GM10248 (cell line): ENCODE data around the gene DCANP1.
A peak's percentile ranks its signal among the peaks of the same experiment; 100 is the strongest.

Experiments used
- CTCF ChIA-PET: fragments of 300-600 bp; sonication (Branson Sonifier 250); formaldehyde crosslinking; extraction: SDS; loops from one replicate; lab custom pipeline; 2021; ENCODE audit warnings: antibody characterized with exemption; lab: Yijun Ruan, JAX
- POLR2A ChIA-PET: fragments of 350-650 bp; sonication (Branson Sonifier 250); formaldehyde crosslinking; extraction: SDS; loops from one replicate; lab custom pipeline; 2020; ENCODE audit warnings: antibody characterized with exemption; lab: Yijun Ruan, JAX
- DNase-seq: peaks from one replicate; pipeline ENCODE4 v3.0.0; 2012; ENCODE audit errors: extremely low spot score
- TF ChIP-seq, protein P1 (sequence below): IDR thresholded peaks from 2 replicates; pipeline ENCODE4 v1.5.1; 2012; ENCODE audit warnings: mild to moderate bottlenecking, low read depth; ENCODE audit errors: extremely low read depth, missing control alignments, control extremely low read depth

Gene DCANP1

DNA sequence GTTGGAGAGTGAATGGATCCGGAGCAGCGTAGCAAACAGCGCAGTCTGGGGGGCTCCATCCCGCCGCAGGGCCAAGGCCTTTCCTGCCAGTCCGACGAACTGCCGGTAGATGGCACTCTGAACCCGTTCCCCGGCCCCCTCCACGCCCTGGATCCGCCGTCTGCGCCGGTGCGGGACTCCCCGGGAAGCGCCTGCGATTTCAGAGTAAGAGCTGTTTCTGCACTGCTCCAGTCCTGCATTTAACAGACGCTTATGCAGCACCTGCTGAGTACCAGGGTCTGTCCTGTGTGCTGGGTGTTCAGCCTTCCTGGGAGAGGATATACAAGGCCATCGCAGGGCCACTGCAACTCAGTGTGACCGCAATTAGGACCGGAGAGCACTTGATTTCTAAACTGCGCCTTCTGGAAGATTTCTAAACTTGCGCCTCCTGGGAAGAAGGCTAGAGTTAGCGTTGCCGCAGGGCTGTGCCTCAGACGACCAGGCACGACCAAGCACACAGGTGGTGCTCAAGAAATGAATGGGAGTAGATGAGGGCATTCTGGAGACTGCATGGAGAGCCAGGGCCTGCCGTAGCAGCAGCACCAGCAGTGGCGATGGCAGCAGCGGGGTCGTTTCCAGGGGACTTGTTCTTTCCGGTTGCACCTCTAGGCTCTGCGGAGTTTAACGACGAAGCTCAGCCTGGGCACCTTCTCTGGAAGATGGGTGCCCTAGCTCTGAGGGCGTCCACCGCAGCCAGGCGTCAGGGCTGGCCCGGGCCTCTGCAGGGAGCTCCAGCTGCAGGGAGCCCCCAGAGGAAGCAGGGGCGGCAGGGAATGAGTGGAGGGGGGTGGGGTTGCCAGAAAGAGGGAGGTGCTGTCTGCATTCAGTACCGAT, 19.3 kb upstream of the DCANP1 start:
- TF ChIP-seq, protein P1, sequence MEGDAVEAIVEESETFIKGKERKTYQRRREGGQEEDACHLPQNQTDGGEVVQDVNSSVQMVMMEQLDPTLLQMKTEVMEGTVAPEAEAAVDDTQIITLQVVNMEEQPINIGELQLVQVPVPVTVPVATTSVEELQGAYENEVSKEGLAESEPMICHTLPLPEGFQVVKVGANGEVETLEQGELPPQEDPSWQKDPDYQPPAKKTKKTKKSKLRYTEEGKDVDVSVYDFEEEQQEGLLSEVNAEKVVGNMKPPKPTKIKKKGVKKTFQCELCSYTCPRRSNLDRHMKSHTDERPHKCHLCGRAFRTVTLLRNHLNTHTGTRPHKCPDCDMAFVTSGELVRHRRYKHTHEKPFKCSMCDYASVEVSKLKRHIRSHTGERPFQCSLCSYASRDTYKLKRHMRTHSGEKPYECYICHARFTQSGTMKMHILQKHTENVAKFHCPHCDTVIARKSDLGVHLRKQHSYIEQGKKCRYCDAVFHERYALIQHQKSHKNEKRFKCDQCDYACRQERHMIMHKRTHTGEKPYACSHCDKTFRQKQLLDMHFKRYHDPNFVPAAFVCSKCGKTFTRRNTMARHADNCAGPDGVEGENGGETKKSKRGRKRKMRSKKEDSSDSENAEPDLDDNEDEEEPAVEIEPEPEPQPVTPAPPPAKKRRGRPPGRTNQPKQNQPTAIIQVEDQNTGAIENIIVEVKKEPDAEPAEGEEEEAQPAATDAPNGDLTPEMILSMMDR: peak; percentile 82
- CTCF ChIA-PET: interaction anchor here (0.7 to 30.0 kb wide), 20 partner anchors 9 to 126 kb away, joined by 3 to 914 read pairs (median 5); no protein-coding TSS in a partner anchor
- POLR2A ChIA-PET: no interaction called here
- peak; percentile 85 for DNase-seq

DNA sequence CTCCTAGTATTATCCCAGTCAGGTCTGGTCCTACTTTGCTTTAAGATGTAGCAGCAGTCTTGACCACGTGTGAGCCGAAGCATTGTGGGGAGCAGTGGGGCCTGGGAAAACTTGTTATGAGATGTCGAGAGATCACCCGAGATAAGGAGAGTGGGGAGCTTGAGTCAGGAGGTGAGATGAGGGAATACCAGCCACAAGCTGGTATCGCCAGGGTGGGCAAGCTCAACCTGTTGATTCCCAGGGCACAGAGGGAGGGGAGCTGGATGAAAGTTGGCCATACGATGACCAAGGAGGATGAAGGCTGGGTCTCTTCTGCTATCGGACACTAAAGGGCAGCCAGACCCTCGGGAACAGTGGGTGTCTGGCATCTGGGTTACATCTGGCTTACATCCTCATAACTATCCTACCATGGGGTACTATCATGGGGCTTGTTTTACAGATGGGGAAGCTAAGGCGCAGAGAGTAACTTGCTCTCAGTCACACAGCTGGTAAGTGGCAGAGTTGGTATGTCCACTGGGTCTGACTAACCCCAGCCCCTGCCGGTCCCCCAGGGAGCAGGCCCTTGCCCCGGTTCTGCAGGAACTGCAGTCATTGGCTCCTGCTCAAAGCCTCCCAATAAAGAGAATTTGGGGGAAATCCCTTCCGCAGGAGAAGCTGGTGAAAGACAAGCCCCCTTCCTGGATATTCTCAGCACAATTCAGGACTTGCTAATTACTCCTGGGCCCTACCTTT, 18.4 kb upstream of the DCANP1 start:
- TF ChIP-seq, protein P1: no peak
- no peak for DNase-seq
- ChIA-PET CTCF (interaction anchor here (0.9 to 30.0 kb wide), 18 partner anchors 9 to 365 kb away, joined by 3 to 914 read pairs (median 5); no protein-coding TSS in a partner anchor), POLR2A (no interaction called here)

DNA sequence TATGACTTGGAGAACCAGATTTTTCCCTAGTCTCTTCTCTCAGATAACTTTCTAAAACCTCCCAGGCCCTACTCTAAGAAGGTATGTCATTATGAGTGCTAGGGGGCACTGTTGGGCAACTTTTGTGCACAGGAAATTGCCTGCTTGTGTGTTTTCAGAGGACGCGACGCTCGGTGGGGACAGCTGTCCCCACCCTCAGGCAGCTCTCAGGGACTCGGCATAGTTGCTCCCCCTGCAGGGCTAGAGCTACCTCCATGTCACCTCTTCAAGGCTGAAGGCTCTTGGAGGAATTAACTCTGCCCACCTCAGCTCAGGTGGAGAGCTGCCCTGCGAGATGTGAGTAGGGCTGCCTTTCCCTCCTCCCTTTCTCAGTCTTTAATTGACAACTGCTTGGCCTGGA, 15.2 kb upstream of the DCANP1 start:
- TF ChIP-seq, protein P1: peak; percentile 48
- ChIA-PET POLR2A (no interaction called here), CTCF (interaction anchor here (0.8 to 30.0 kb wide), 9 partner anchors 10 to 97 kb away, joined by 3 to 914 read pairs (median 6); no protein-coding TSS in a partner anchor)
- peak; percentile 69 for DNase-seq

DNA sequence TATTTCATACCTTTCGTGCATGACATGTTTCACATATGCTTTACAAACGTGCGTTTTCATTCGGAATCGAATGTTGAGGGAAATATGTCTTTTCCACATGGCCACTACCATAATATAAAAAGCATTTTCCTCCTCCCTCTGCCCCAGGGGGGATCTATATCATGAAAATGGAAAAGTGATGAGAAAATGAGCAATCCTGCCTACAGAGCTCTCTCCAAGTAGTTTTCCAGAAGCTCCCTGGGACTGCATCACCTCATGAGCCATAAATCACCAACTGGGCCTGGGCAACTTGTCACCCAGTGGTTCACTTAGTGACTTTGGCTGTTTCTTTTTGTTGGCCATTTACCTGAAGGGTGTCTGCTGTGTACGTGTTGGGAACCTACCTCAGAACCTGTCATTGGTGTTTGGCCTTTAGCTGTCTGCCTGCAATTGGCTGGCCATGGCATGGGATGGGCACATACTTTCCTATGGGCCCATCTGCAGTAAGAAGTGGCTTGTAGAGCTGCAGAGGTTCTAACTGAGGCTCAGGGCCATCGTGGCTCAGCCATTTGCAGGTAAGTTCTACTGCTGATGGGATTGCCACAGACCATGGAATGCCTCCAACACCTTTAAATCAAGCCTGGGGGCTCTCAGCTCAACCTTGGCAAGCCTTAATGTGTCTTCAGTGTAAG, 14.5 kb upstream of the DCANP1 start:
- DNase-seq: no peak
- TF ChIP-seq, protein P1: no peak
- ChIA-PET CTCF (interaction anchor here (0.7 to 30.0 kb wide), 13 partner anchors 11 to 97 kb away, joined by 3 to 914 read pairs (median 5); no protein-coding TSS in a partner anchor), POLR2A (no interaction called here)

DNA sequence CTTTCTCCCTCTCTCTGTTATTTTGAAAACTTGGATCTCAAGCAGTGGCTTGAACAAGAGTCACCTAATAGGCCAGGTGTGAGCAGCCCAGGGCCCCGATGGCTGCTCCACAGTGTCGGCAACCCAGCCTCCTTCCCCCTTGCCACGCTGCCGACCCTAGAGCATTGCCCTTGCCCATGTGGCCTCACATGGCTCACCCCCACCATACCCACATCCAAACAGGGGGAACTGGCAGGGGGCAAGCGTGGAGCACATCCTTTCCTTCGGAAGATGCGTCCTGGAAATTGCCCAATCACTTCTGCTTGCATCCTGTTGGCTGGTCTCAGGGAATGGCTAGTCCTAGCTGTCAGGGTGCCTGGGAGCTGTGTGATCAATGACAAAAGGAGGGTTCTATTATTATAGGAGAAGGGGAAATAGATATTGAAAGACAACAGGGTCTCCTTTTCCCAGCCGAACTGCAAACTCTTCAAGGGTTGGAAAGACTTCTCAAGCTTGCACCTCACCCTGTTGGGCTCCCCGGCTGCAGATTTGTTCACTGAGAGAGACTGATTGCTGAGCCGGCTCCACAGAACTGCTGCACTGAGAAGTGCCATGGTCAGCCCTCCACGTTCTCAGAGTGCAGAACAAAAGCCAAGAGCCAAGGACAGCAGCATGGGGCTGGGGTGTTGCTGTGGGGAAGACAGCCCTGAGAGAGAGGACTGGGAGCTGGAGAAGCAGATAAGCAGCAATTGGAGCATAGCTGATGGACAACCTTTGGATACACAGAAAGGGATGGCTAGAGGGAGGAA, 13.3 kb upstream of the DCANP1 start:
- POLR2A ChIA-PET: no interaction called here
- no peak for DNase-seq
- CTCF ChIA-PET: interaction anchor here (0.7 to 30.0 kb wide), 7 partner anchors 12 to 99 kb away, joined by 3 to 914 read pairs (median 6); partner anchors contain the start of gene DCANP1
- TF ChIP-seq, protein P1: no peak
